SK-N-SH (cell line): ENCODE results near the gene KCNAB1. TPM values are rescaled to one million over a fixed set of nuclear protein-coding genes. Genes with fewer than 3 reads are reported as not detected.

Source experiments
- CTCF ChIA-PET: fragments of 300-600, 350-600 bp; formaldehyde crosslinking; extraction: SDS; loops from one replicate; lab custom pipeline; 2021; lab: Yijun Ruan, JAX
- POLR2A ChIA-PET: fragments of 350-600 bp; sonication (Branson Sonifier 250); formaldehyde crosslinking; extraction: SDS; loops from one replicate; lab custom pipeline; 2020; ENCODE audit warnings: antibody characterized with exemption, inconsistent platforms; lab: Yijun Ruan, JAX
- DNase-seq: peaks from one replicate; pipeline ENCODE4 v3.0.0; 2012
- H2AFZ ChIP-seq: fragments of 200-600 bp; sonication (generic); 2 replicates; pipeline ENCODE4 v1.8.1; 2016; ENCODE audit warnings: antibody characterized with exemption, mild to moderate bottlenecking, low read depth
- H3F3A ChIP-seq: fragments of 200-600 bp; sonication (generic); replicated peaks from 2 replicates; pipeline ENCODE3; 2016; ENCODE audit warnings: antibody characterized with exemption, mild to moderate bottlenecking; ENCODE audit not compliant: insufficient read depth
- H3K27ac ChIP-seq, 2 experiments: fragments of 200-500 bp in 1 of 2; fragments of 200-600 bp in 1 of 2; sonication (Bioruptor generic) in 1 of 2; sonication (generic), shearing (Covaris generic) in 1 of 2; 2 replicates each; pipeline versions ENCODE4 v1.5.1 to v1.6.1; 2014 to 2016; ENCODE audit warnings: low read depth in 2 of 2, inconsistent platforms in 1 of 2, low read length in 1 of 2, mild to moderate bottlenecking in 1 of 2, mixed read lengths in 1 of 2
- H3K27me3 ChIP-seq: fragments of 200-600 bp; sonication (generic), shearing (Covaris generic); 2 replicates; pipeline ENCODE4 v1.6.1; 2016; ENCODE audit warnings: mixed run types; ENCODE audit not compliant: insufficient read depth
- H3K36me3 ChIP-seq, 2 experiments: fragments of 200-500 bp in 1 of 2; fragments of 200-600 bp in 1 of 2; sonication (Bioruptor generic) in 1 of 2; sonication (generic) in 1 of 2; replicated peaks in 1 of 2; 2 replicates each; pipeline versions ENCODE3 to v1.5.1; 2014 to 2016; ENCODE audit warnings: low read length in 1 of 2, mild to moderate bottlenecking in 1 of 2; ENCODE audit not compliant: insufficient read depth in 2 of 2, control insufficient read depth in 1 of 2
- H3K4me1 ChIP-seq, 2 experiments: fragments of 200-500 bp in 1 of 2; fragments of 200-600 bp in 1 of 2; sonication (Bioruptor generic) in 1 of 2; sonication (generic), shearing (Covaris generic) in 1 of 2; 2 replicates each; pipeline versions ENCODE4 v1.5.1 to v1.6.1; 2014 to 2016; ENCODE audit warnings: low read depth in 1 of 2, low read length in 1 of 2, mixed run types in 1 of 2; ENCODE audit not compliant: insufficient read depth in 2 of 2, control insufficient read depth in 1 of 2
- H3K4me2 ChIP-seq: fragments of 200-600 bp; sonication (generic), shearing (Covaris generic); 2 replicates; pipeline ENCODE4 v1.6.1; 2017; ENCODE audit warnings: mixed run types
- H3K4me3 ChIP-seq, 2 experiments: fragments of 200-500 bp in 1 of 2; fragments of 200-600 bp in 1 of 2; sonication (Bioruptor generic) in 1 of 2; sonication (generic), shearing (Covaris generic) in 1 of 2; 2 replicates each; pipeline versions ENCODE4 v1.5.1 to v1.8.1; 2014 to 2016; ENCODE audit warnings: low read depth in 2 of 2, inconsistent platforms in 1 of 2, low read length in 1 of 2, mild to moderate bottlenecking in 1 of 2, mixed read lengths in 1 of 2, moderate library complexity in 1 of 2
- H3K79me2 ChIP-seq: fragments of 200-600 bp; sonication (generic); 2 replicates; pipeline ENCODE4 v1.8.1; 2017; ENCODE audit warnings: mild to moderate bottlenecking; ENCODE audit not compliant: insufficient read depth
- H3K9ac ChIP-seq: fragments of 200-600 bp; sonication (generic); 2 replicates; pipeline ENCODE4 v1.6.1; 2017; ENCODE audit warnings: mixed run types
- H3K9me2 ChIP-seq: fragments of 200-600 bp; sonication (generic); 2 replicates; pipeline ENCODE4 v1.6.1; 2017; ENCODE audit warnings: mixed run types
- H3K9me3 ChIP-seq: fragments of 200-600 bp; sonication (generic); 2 replicates; pipeline ENCODE4 v1.6.1; 2017; ENCODE audit warnings: mixed run types, mild to moderate bottlenecking, moderate library complexity
- H4K20me1 ChIP-seq: fragments of 200-600 bp; sonication (generic); 2 replicates; pipeline ENCODE4 v1.6.1; 2017; ENCODE audit warnings: mild to moderate bottlenecking, mixed run types; ENCODE audit not compliant: insufficient read depth
- ELF1 ChIP-seq: IDR thresholded peaks from 2 replicates; pipeline ENCODE4 v1.4.0; 2012
- FOSL2 ChIP-seq: IDR thresholded peaks from 2 replicates; pipeline ENCODE4 v1.4.0; 2012; ENCODE audit warnings: low read depth, mild to moderate bottlenecking, moderate library complexity, borderline replicate concordance
- FOXJ3 ChIP-seq: sonication (generic); formaldehyde crosslinking; IDR thresholded peaks from 2 replicates; pipeline ENCODE4 v1.5.1; 2020; ENCODE audit warnings: mild to moderate bottlenecking, missing genetic modification reagents
- FOXM1 ChIP-seq: IDR thresholded peaks from 2 replicates; pipeline ENCODE4 v1.4.0; 2012; ENCODE audit warnings: low read depth, mild to moderate bottlenecking
- GABPA ChIP-seq: IDR thresholded peaks from 2 replicates; pipeline ENCODE4 v1.4.0; 2012; ENCODE audit warnings: low read depth, mild to moderate bottlenecking
- GATA2 ChIP-seq: sonication (generic); formaldehyde crosslinking; IDR thresholded peaks from 2 replicates; pipeline ENCODE4 v1.5.0; 2020; ENCODE audit warnings: mild to moderate bottlenecking, missing genetic modification reagents
- MAX ChIP-seq: IDR thresholded peaks from 2 replicates; pipeline ENCODE4 v1.4.0; 2012; ENCODE audit warnings: low read depth
- MEF2A ChIP-seq: IDR thresholded peaks from 2 replicates; pipeline ENCODE4 v1.4.0; 2012; ENCODE audit warnings: low read depth, borderline replicate concordance
- MXI1 ChIP-seq: IDR thresholded peaks from 2 replicates; pipeline ENCODE4 v1.6.1; 2012; ENCODE audit warnings: mild to moderate bottlenecking, low read depth, low read length, improper control_type of control experiment
- RAD21 ChIP-seq: IDR thresholded peaks from 2 replicates; pipeline ENCODE4 v1.6.1; 2012; ENCODE audit warnings: mild to moderate bottlenecking, low read length
- RCOR1 ChIP-seq: fragments of 150-350 bp; IDR thresholded peaks from 2 replicates; pipeline ENCODE4 v1.6.1; 2017; ENCODE audit warnings: antibody characterized with exemption, low read length
- REST ChIP-seq: IDR thresholded peaks from 2 replicates; pipeline ENCODE4 v1.6.1; 2012; ENCODE audit warnings: mild to moderate bottlenecking, low read depth, low read length, moderate library complexity
- RFX5 ChIP-seq: IDR thresholded peaks from 2 replicates; pipeline ENCODE4 v1.6.1; 2012; ENCODE audit warnings: mild to moderate bottlenecking, improper control_type of control experiment, low read length
- RXRA ChIP-seq: IDR thresholded peaks from 2 replicates; pipeline ENCODE4 v1.4.0; 2012; ENCODE audit warnings: low read depth, mild to moderate bottlenecking, borderline replicate concordance
- SIN3A ChIP-seq: IDR thresholded peaks from 2 replicates; pipeline ENCODE4 v1.6.1; 2012; ENCODE audit warnings: low read depth, mild to moderate bottlenecking, low read length, moderate library complexity, borderline replicate concordance
- TCF12 ChIP-seq: IDR thresholded peaks from 2 replicates; pipeline ENCODE4 v1.4.0; 2012
- TEAD4 ChIP-seq: IDR thresholded peaks from 2 replicates; pipeline ENCODE4 v1.4.0; 2012; ENCODE audit warnings: mild to moderate bottlenecking, borderline replicate concordance; ENCODE audit not compliant: insufficient read depth
- USF1 ChIP-seq: IDR thresholded peaks from 2 replicates; pipeline ENCODE4 v1.4.0; 2012; ENCODE audit warnings: low read depth, borderline replicate concordance
- polyA plus RNA-seq, 3 experiments: library from polyadenylated mRNA; depleted of rRNA; stranded (reverse); fragments of >200 nt; gene quantifications; 2 replicates each; pipeline ENCODE4 v1.2.3, GENCODE V29; 2012
- TF ChIP-seq, protein P1 (sequence below): fragments of 200-600 bp; sonication (generic); IDR thresholded peaks from 2 replicates; pipeline ENCODE4 v1.6.1; 2017; ENCODE audit warnings: antibody characterized with exemption, mild to moderate bottlenecking, moderate library complexity
- TF ChIP-seq, protein P2 (sequence below): fragments of 150-350 bp; IDR thresholded peaks from 2 replicates; pipeline ENCODE4 v1.6.1; 2016; ENCODE audit warnings: mild to moderate bottlenecking, low read depth, low read length

KCNAB1 gene
- polyA plus RNA-seq, 1 of the 3 experiments (the other 2 are of a cell fraction), result 82.1 TPM

DNA sequence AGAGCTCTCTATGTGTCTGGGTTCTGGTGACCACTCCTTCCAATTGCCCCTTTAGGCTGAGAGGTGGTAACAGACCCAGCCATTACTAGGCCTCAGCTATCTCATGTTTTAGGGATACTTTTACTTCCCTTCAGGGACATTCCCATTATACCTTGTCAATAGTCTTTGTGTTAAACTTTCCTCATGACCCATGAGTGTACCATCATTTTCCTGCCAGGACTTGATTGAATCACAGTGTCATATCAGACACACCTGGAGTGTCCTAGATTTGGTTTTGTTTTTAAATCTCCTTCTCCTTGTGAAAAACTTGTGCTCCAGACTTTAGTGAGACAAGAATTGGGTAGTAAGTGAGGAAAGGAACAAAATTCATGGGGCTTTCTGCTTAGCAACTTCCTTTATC is 136.6 kb downstream of the KCNAB1 start:
- H3K4me3 ChIP-seq, result no peak overlapping the region
- no peaks in the 10 kb centered on the region for H4K20me1 ChIP-seq
- no peaks in the 10 kb centered on the region for H3K9me3 ChIP-seq
- no peak for TF ChIP-seq GABPA
- TF ChIP-seq SIN3A, result no peak
- no peak for TF ChIP-seq RFX5
- TF ChIP-seq, protein P1, sequence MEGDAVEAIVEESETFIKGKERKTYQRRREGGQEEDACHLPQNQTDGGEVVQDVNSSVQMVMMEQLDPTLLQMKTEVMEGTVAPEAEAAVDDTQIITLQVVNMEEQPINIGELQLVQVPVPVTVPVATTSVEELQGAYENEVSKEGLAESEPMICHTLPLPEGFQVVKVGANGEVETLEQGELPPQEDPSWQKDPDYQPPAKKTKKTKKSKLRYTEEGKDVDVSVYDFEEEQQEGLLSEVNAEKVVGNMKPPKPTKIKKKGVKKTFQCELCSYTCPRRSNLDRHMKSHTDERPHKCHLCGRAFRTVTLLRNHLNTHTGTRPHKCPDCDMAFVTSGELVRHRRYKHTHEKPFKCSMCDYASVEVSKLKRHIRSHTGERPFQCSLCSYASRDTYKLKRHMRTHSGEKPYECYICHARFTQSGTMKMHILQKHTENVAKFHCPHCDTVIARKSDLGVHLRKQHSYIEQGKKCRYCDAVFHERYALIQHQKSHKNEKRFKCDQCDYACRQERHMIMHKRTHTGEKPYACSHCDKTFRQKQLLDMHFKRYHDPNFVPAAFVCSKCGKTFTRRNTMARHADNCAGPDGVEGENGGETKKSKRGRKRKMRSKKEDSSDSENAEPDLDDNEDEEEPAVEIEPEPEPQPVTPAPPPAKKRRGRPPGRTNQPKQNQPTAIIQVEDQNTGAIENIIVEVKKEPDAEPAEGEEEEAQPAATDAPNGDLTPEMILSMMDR, result no peak
- TF ChIP-seq FOXJ3, result no peak
- TF ChIP-seq REST, result no peak
- TF ChIP-seq MEF2A, result no peak
- no peak for TF ChIP-seq FOSL2
- no peak for TF ChIP-seq RXRA
- TF ChIP-seq GATA2 (CRISPR knock-in tag), result no peak
- no peak for TF ChIP-seq ELF1
- no peak for TF ChIP-seq MXI1
- no peak for TF ChIP-seq MAX
- no peak for TF ChIP-seq FOXM1
- TF ChIP-seq TEAD4, result no peak
- no peak for TF ChIP-seq USF1
- TF ChIP-seq TCF12, result no peak
- TF ChIP-seq RCOR1, result no peak
- TF ChIP-seq RAD21, result no peak
- TF ChIP-seq, protein P2, sequence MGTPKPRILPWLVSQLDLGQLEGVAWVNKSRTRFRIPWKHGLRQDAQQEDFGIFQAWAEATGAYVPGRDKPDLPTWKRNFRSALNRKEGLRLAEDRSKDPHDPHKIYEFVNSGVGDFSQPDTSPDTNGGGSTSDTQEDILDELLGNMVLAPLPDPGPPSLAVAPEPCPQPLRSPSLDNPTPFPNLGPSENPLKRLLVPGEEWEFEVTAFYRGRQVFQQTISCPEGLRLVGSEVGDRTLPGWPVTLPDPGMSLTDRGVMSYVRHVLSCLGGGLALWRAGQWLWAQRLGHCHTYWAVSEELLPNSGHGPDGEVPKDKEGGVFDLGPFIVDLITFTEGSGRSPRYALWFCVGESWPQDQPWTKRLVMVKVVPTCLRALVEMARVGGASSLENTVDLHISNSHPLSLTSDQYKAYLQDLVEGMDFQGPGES, result no peak
- TF ChIP-seq, all 33 proteins: peak for 0
- Histone ChIP-seq H2AFZ (no peak overlapping the region), H3K4me1 (peaks cover 6 to 9% of the 10 kb centered on the region in 2 experiments; a peak in 2 of 4 replicates), H3K36me3 (no peaks in the 10 kb centered on the region), H3K9ac (no peak overlapping the region), H3K9me2 (no peaks in the 10 kb centered on the region), H3F3A (no peaks in the 10 kb centered on the region), H3K27me3 (no peaks in the 10 kb centered on the region), H3K27ac (no peak overlapping the region), H3K79me2 (no peaks in the 10 kb centered on the region), H3K4me2 (no peak overlapping the region)
- DNase-seq, result no peak
- ChIA-PET POLR2A (no interaction called here), CTCF (interaction anchor here (0.9 kb wide), 1 partner anchor 105 kb away, joined by 3 read pairs; no protein-coding TSS in a partner anchor)
